Keratinocyte (primary cell): Measurements from ENCODE around the gene GCSAM.

Experiments
- EZH2 ChIP-seq: IDR thresholded peaks from one replicate; pipeline ENCODE4 v1.6.1; 2012; ENCODE audit warnings: inconsistent platforms, mild to moderate bottlenecking, low read length, moderate library complexity
- TF ChIP-seq, protein P1 (sequence below), 3 experiments: IDR thresholded peaks in 1 of 3; conservative IDR thresholded peaks in 1 of 3; optimal IDR thresholded peaks in 1 of 3; 2 replicates in 2 of 3; 3 replicates in 1 of 3; pipeline versions ENCODE3 to v1.5.1; 2011; ENCODE audit warnings: low read length in 3 of 3, mild to moderate bottlenecking in 3 of 3, moderate library complexity in 2 of 3, control low read depth in 1 of 3, inconsistent platforms in 1 of 3; ENCODE audit not compliant: insufficient read depth in 2 of 3; ENCODE audit errors: extremely low read depth in 1 of 3

DNA sequence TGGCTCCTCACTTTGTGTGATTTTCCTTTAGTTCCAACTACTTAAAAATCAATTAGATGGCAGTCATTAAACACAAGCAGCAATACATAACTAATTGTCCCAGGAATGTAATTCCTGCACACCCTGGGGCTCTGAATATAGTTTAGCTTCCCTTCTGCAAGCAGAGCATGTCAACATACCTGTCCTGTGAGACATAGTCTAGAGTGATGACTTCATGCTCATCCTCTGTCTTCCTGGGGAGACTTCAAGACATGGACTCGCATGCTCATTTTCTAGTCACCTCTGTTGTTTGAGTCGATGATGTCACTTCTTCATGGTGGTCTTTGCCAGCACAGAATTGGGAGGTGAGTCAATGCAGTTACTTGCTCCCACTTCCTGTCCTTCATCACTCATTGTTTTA, 31.1 kb downstream of the GCSAM start:
- TF ChIP-seq EZH2: no peak
- TF ChIP-seq, protein P1, sequence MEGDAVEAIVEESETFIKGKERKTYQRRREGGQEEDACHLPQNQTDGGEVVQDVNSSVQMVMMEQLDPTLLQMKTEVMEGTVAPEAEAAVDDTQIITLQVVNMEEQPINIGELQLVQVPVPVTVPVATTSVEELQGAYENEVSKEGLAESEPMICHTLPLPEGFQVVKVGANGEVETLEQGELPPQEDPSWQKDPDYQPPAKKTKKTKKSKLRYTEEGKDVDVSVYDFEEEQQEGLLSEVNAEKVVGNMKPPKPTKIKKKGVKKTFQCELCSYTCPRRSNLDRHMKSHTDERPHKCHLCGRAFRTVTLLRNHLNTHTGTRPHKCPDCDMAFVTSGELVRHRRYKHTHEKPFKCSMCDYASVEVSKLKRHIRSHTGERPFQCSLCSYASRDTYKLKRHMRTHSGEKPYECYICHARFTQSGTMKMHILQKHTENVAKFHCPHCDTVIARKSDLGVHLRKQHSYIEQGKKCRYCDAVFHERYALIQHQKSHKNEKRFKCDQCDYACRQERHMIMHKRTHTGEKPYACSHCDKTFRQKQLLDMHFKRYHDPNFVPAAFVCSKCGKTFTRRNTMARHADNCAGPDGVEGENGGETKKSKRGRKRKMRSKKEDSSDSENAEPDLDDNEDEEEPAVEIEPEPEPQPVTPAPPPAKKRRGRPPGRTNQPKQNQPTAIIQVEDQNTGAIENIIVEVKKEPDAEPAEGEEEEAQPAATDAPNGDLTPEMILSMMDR (optimal IDR thresholded peaks at IDR 0.05 in 1 of 3, IDR thresholded peaks at IDR 0.05 in 1 of 3, conservative IDR thresholded peaks at IDR 0.05 in 1 of 3; ENCODE audit: extremely low read depth in 1 of 3, insufficient read depth in 2 of 3, low read length in 3 of 3): no peak
